Transverse colon (tissue), 4 donors: Measurements from ENCODE around the gene PLB1.

Experiments used
- CTCF ChIP-seq, 5 experiments: fragments of 200-600 bp in 3 of 5; fragments of 450-650 bp in 2 of 5; sonication (generic) in 3 of 5; IDR thresholded peaks; 1 replicate in 2 of 5; 2 replicates in 3 of 5; pipeline ENCODE4 v1.5.1; 2016 to 2017; ENCODE audit warnings: antibody characterized with exemption in 5 of 5, inconsistent platforms in 3 of 5, mild to moderate bottlenecking in 2 of 5, moderate library complexity in 1 of 5
- EP300 ChIP-seq: sonication (generic); formaldehyde crosslinking; IDR thresholded peaks from one replicate; pipeline ENCODE4 v1.6.1; 2017; ENCODE audit warnings: antibody characterized with exemption, low read depth
- POLR2A ChIP-seq: fragments of 450-650 bp; IDR thresholded peaks from one replicate; pipeline ENCODE4 v1.6.1; 2016; ENCODE audit warnings: antibody characterized with exemption, mild to moderate bottlenecking, moderate library complexity
- POLR2AphosphoS5 ChIP-seq, 3 donors: sonication (generic); formaldehyde crosslinking; IDR thresholded peaks; one replicate each; pipeline ENCODE4 v1.6.1; 2016; ENCODE audit warnings: antibody characterized with exemption in 3 of 3

GRCh38 chr2:28580078-28580477 lies 84.2 kb downstream of the PLB1 start:
- no peak for TF ChIP-seq EP300
- TF ChIP-seq CTCF (IDR thresholded peaks at IDR 0.05): no peak
- no peak for TF ChIP-seq POLR2A
- no peak for TF ChIP-seq POLR2AphosphoS5 (IDR thresholded peaks at IDR 0.05)
